IMR-90 (cell line): ENCODE data around the gene LMAN2. TPM values are rescaled to one million over a fixed set of nuclear protein-coding genes. Genes with fewer than 3 reads are reported as not detected.

Source experiments
- ATAC-seq: fragments of 200-7000 bp; cut with Tn5 transposase; 2 replicates; pipeline ENCODE4 v1.9.1; 2020; ENCODE audit warnings: low read depth, mild to moderate bottlenecking, moderate library complexity
- BruUV-seq: library from RNA; stranded (reverse); fragments of 400-500 nt; replicated peaks from 2 replicates; lab custom pipeline; 2021; lab: Mats Ljungman, UMichigan
- CTCF ChIA-PET: fragments of 300-600 bp; formaldehyde crosslinking; extraction: SDS; loops from one replicate; lab custom pipeline; 2021; ENCODE audit warnings: antibody characterized with exemption; lab: Yijun Ruan, JAX
- POLR2A ChIA-PET: fragments of 300-600 bp; sonication (Branson Sonifier 250); formaldehyde crosslinking; loops from one replicate; lab custom pipeline; 2022; ENCODE audit warnings: antibody characterized with exemption; ENCODE audit not compliant: unreplicated experiment; lab: Charles Lee
- DNase-seq: peaks from one replicate; pipeline ENCODE4 v3.0.0; 2013
- H2AFZ ChIP-seq: replicated peaks from 2 replicates; pipeline ENCODE3; 2013; ENCODE audit warnings: low read length, mild to moderate bottlenecking; ENCODE audit not compliant: poor library complexity
- H2AK5ac ChIP-seq: 2 replicates; pipeline ENCODE4 v1.6.1; 2013; ENCODE audit warnings: low read depth, low read length, inconsistent platforms
- H2AK9ac ChIP-seq: replicated peaks from 2 replicates; pipeline ENCODE3; 2013; ENCODE audit warnings: mild to moderate bottlenecking, low read depth, low read length, moderate library complexity; ENCODE audit not compliant: poor library complexity
- H2BK120ac ChIP-seq: 2 replicates; pipeline ENCODE4 v1.6.1; 2013; ENCODE audit warnings: low read depth, low read length, inconsistent platforms
- H2BK15ac ChIP-seq: 3 replicates; pipeline ENCODE4 v1.6.1; 2013; ENCODE audit warnings: low read depth, low read length, inconsistent platforms
- H2BK20ac ChIP-seq: 2 replicates; pipeline ENCODE4 v1.6.1; 2013; ENCODE audit warnings: low read depth, mild to moderate bottlenecking, inconsistent platforms, low read length, moderate library complexity
- H2BK5ac ChIP-seq: 2 replicates; pipeline ENCODE4 v1.6.1; 2013; ENCODE audit warnings: mild to moderate bottlenecking, low read depth, low read length, inconsistent platforms; ENCODE audit not compliant: poor library complexity, severe bottlenecking
- H3K14ac ChIP-seq: replicated peaks from 2 replicates; pipeline ENCODE4 v1.6.1; 2013; ENCODE audit warnings: low read depth, low read length, inconsistent platforms
- H3K18ac ChIP-seq: 2 replicates; pipeline ENCODE4 v1.6.1; 2013; ENCODE audit warnings: low read depth, low read length, control low read depth
- H3K23ac ChIP-seq: 2 replicates; pipeline ENCODE4 v1.6.1; 2013; ENCODE audit warnings: low read depth, low read length, inconsistent platforms
- H3K27ac ChIP-seq: 2 replicates; pipeline ENCODE4 v1.5.1; 2013; ENCODE audit warnings: mild to moderate bottlenecking, control low read depth, low read length; ENCODE audit not compliant: insufficient read depth
- H3K27me3 ChIP-seq: 2 replicates; pipeline ENCODE4 v1.6.1; 2013; ENCODE audit warnings: low read length; ENCODE audit not compliant: control insufficient read depth, insufficient read depth
- H3K36me3 ChIP-seq: 2 replicates; pipeline ENCODE4 v1.6.1; 2013; ENCODE audit warnings: low read length, mixed read lengths; ENCODE audit not compliant: control insufficient read depth, insufficient read depth
- H3K4ac ChIP-seq: 2 replicates; pipeline ENCODE4 v1.6.1; 2013; ENCODE audit warnings: low read depth, low read length, inconsistent platforms
- H3K4me1 ChIP-seq: 2 replicates; pipeline ENCODE4 v1.6.1; 2013; ENCODE audit warnings: low read length, mixed read lengths; ENCODE audit not compliant: control insufficient read depth, insufficient read depth
- H3K4me2 ChIP-seq: 2 replicates; pipeline ENCODE4 v1.6.1; 2013; ENCODE audit warnings: low read depth, mild to moderate bottlenecking, control low read depth, low read length, moderate library complexity
- H3K4me3 ChIP-seq: 2 replicates; pipeline ENCODE4 v1.5.1; 2013; ENCODE audit warnings: low read depth, mild to moderate bottlenecking, control low read depth, low read length, moderate library complexity; ENCODE audit not compliant: insufficient read depth
- H3K56ac ChIP-seq: 2 replicates; pipeline ENCODE4 v1.6.1; 2013; ENCODE audit warnings: low read length, inconsistent platforms; ENCODE audit not compliant: insufficient read depth; ENCODE audit errors: extremely low read depth
- H3K79me1 ChIP-seq, 2 experiments: 2 replicates each; pipeline ENCODE4 v1.6.1; 2013; ENCODE audit warnings: low read length in 2 of 2, inconsistent platforms in 1 of 2, low read depth in 1 of 2
- H3K9ac ChIP-seq: 2 replicates; pipeline ENCODE4 v1.6.1; 2013; ENCODE audit warnings: low read depth, low read length, control low read depth
- H3K9me1 ChIP-seq: 2 replicates; pipeline ENCODE4 v1.6.1; 2013; ENCODE audit warnings: low read length, inconsistent platforms; ENCODE audit not compliant: insufficient read depth
- H3K9me3 ChIP-seq: 2 replicates; pipeline ENCODE4 v1.6.1; 2013; ENCODE audit warnings: low read length; ENCODE audit not compliant: control insufficient read depth, insufficient read depth
- H4K20me1 ChIP-seq: 2 replicates; pipeline ENCODE4 v1.6.1; 2013; ENCODE audit warnings: low read length, inconsistent platforms; ENCODE audit not compliant: insufficient read depth
- H4K5ac ChIP-seq: 2 replicates; pipeline ENCODE4 v1.6.1; 2013; ENCODE audit warnings: mild to moderate bottlenecking, low read depth, low read length, control low read depth
- H4K8ac ChIP-seq, 2 experiments: 2 replicates each; pipeline ENCODE4 v1.6.1; 2013; ENCODE audit warnings: low read depth in 2 of 2, low read length in 2 of 2, control low read depth in 1 of 2, inconsistent platforms in 1 of 2
- H4K91ac ChIP-seq: 2 replicates; pipeline ENCODE4 v1.6.1; 2013; ENCODE audit warnings: low read depth, low read length, inconsistent platforms; ENCODE audit not compliant: insufficient read depth
- BHLHE40 ChIP-seq: fragments of 150-350 bp; IDR thresholded peaks from 2 replicates; pipeline ENCODE4 v1.6.1; 2016; ENCODE audit warnings: mild to moderate bottlenecking, low read depth, low read length
- WGBS, 2 experiments: methylation state at CpG; one replicate each; pipeline versions ENCODE4 v1.1.5 to v1.1.7; 2013; ENCODE audit warnings: missing lambda C conversion rate in 2 of 2; ENCODE audit not compliant: insufficient read length in 1 of 2; ENCODE audit errors: extremely low coverage in 2 of 2; 5-methylcytosine and 5-hydroxymethylcytosine counted together
- dilution Hi-C: fragments of 300-500 bp; cut with HindIII; formaldehyde crosslinking; loops from one replicate; pipeline ENCODE4 v1.14.3; 2018; ENCODE audit warnings: low sequenced_read_pairs; ENCODE audit not compliant: unreplicated experiment
- in situ Hi-C: fragments of 300-500 bp; cut with MboI; formaldehyde crosslinking; loops from 3 replicates; pipeline ENCODE4 v1.14.3; 2019; ENCODE audit warnings: low sequenced_read_pairs, inconsistent platforms, mixed read lengths
- intact Hi-C: fragments of 100-400 bp; cut with micrococcal nuclease; formaldehyde crosslinking; loops from 2 replicates; pipeline ENCODE4 v1.10.0; 2022
- polyA plus RNA-seq, 3 experiments: library from polyadenylated mRNA; depleted of rRNA; stranded (reverse); fragments of >200 nt; gene quantifications; 2 replicates each; pipeline ENCODE4 v1.2.3, GENCODE V29; 2012; ENCODE audit warnings: low replicate concordance in 1 of 3
- total RNA-seq: library from RNA; depleted of rRNA; stranded (reverse); fragments of >200 nt; gene quantifications from 2 replicates; pipeline ENCODE4 v1.2.3, GENCODE V29; 2012

The LMAN2 gene
- total and polyA plus RNA-seq, 2 of the 4 experiments (the other 2 are of a cell fraction) = 253 to 303 TPM

DNA sequence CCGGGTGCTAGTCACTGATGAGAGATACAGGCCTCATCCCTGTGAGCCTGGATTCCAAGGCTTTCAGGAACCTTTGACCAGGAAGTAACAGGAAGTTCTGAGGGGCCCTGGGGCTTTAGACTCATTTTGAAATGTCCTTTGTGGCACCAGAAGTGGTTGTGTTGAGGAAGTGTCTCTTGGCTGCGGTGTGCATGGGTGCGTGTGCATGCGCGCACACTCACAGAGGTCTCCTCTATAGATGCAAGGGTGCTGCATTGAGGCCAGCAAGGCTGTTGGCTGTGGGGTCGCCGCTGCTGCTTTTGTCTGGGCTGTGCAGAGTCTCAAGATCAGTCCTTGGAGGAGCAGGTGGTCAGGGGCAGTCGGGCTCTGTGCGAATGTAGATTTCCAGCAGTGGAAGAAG lies 55.5 kb downstream of the LMAN2 start:
- Histone ChIP-seq H3K9ac (no peak overlapping the region), H3K14ac (no peak overlapping the region), H3K4ac (no peak overlapping the region), H3K9me3 (no peaks in the 10 kb centered on the region), H3K36me3 (peaks cover 47% of the 10 kb centered on the region), H4K20me1 (no peaks in the 10 kb centered on the region), H3K23ac (no peak overlapping the region), H2BK5ac (no peak overlapping the region), H3K4me3 (no peak overlapping the region), H4K8ac (no peak overlapping the region), H2BK120ac (no peak overlapping the region), H3K56ac (no peak overlapping the region), H2BK20ac (no peak overlapping the region), H3K27me3 (no peaks in the 10 kb centered on the region), H2AFZ (no peak overlapping the region), H4K91ac (no peak overlapping the region), H3K27ac (no peak overlapping the region), H3K4me2 (no peak overlapping the region), H2BK15ac (no peak overlapping the region), H3K79me1 (peaks cover 5 to 22% of the 10 kb centered on the region in 2 experiments; a peak in 3 of 4 replicates), H2AK9ac (no peak overlapping the region), H4K5ac (no peak overlapping the region), H2AK5ac (no peak overlapping the region), H3K9me1 (no peaks in the 10 kb centered on the region), H3K18ac (no peak overlapping the region), H3K4me1 (peaks cover 5% of the 10 kb centered on the region; the same call in 1 of the 2 replicates)
- no TSS peak for BruUV-seq
- WGBS, 2 experiments = 98% methylated on average over 7 of the region's 9 CpGs; no CpG with 5 or more reads in 1 of the 2 experiments
- no peak for TF ChIP-seq BHLHE40
- DNase-seq (no peak), ATAC-seq (no peak)
- CTCF ChIA-PET = no interaction called here
- dilution Hi-C loops (no loop called here), intact Hi-C loops (no loop called here), in situ Hi-C loops (no loop called here)
- POLR2A ChIA-PET = no interaction called here
